Stimulated activated CD8-positive, alpha-beta memory T cell treated with anti-CD3 and anti-CD28 coated beads, Interleukin-4, amount 100 ng/mL, for 24 hours (primary cell): ENCODE data around the gene PDZK1IP1.
"Not testable (repeated sequence)": the region's sequence is repeated elsewhere in the genome, so short reads cannot be mapped to it uniquely, and the experiment has no call there.

Source experiments
- DNase-seq: peaks from one replicate; pipeline ENCODE4 v3.0.0-alpha.2; 2020; ENCODE audit warnings: low read depth

Gene PDZK1IP1

GRCh38 chr1:47223921-47224675 is 34.3 kb upstream of the PDZK1IP1 start:
- DNase-seq: no peak

- no peak for DNase-seq
These were observed 33.5 kb upstream of the PDZK1IP1 start for GRCh38 chr1:47223174-47223920.

GRCh38 chr1:47222476-47222875 is 32.6 kb upstream of the PDZK1IP1 start:
- DNase-seq: no peak

- no peak for DNase-seq
These were observed 29.9 kb upstream of the PDZK1IP1 start for GRCh38 chr1:47219590-47220220.

GRCh38 chr1:47219001-47219400 is 29.2 kb upstream of the PDZK1IP1 start:
- no peak for DNase-seq

- DNase-seq: no peak
These were observed 26.6 kb upstream of the PDZK1IP1 start for GRCh38 chr1:47216278-47217059.

- DNase-seq: no peak
These were observed 25.9 kb upstream of the PDZK1IP1 start for GRCh38 chr1:47215713-47216112.

GRCh38 chr1:47214549-47214948 is 24.7 kb upstream of the PDZK1IP1 start:
- DNase-seq: no peak

GRCh38 chr1:47213230-47213963 is 23.6 kb upstream of the PDZK1IP1 start:
- no peak for DNase-seq

GRCh38 chr1:47212636-47213229 is 22.9 kb upstream of the PDZK1IP1 start:
- no peak for DNase-seq

- no peak for DNase-seq
These were observed 22.0 kb upstream of the PDZK1IP1 start for GRCh38 chr1:47211796-47212269.

GRCh38 chr1:47210666-47211065 is 20.8 kb upstream of the PDZK1IP1 start:
- DNase-seq: no peak

GRCh38 chr1:47209725-47210325 is 20.0 kb upstream of the PDZK1IP1 start:
- DNase-seq: no peak

GRCh38 chr1:47209091-47209490 is 19.3 kb upstream of the PDZK1IP1 start:
- DNase-seq: no peak

- no peak for DNase-seq
These were observed 18.6 kb upstream of the PDZK1IP1 start for GRCh38 chr1:47208374-47208850.

- no peak for DNase-seq
These were observed 18.1 kb upstream of the PDZK1IP1 start for GRCh38 chr1:47207803-47208373.

GRCh38 chr1:47205918-47206317 is 16.1 kb upstream of the PDZK1IP1 start:
- DNase-seq: no peak

- not testable (repeated sequence) for DNase-seq
These were observed 13.7 kb upstream of the PDZK1IP1 start for GRCh38 chr1:47203504-47203903.

- no peak for DNase-seq
These were observed 11.3 kb upstream of the PDZK1IP1 start for GRCh38 chr1:47201179-47201578.

- DNase-seq: no peak
These were observed 8.4 kb upstream of the PDZK1IP1 start for GRCh38 chr1:47198214-47198613.
